Measurements from ENCODE around the gene WSCD1.

Gene WSCD1

GRCh38 chr17:6088141-6088540 lies 18.0 kb downstream of the WSCD1 start:
- Histone ChIP-seq H2BK15ac (ENCODE audit: low read length) (no peak overlapping the region), H3K18ac (ENCODE audit: low read length) (no peak overlapping the region), H3K36me3 (replicated peaks in 1 of 2; ENCODE audit: control insufficient read depth in 2 of 2, insufficient read depth in 2 of 2, low read length in 2 of 2) (peaks cover 15 to 68% of the 10 kb centered on the region in 2 donors), H3K14ac (ENCODE audit: low read length) (no peak overlapping the region), H3K23ac (ENCODE audit: low read depth, low read length, poor library complexity) (no peak overlapping the region), H3K27me3 (ENCODE audit: control insufficient read depth in 3 of 3, insufficient read depth in 3 of 3, low read depth in 1 of 3, low read length in 3 of 3) (no peaks in the 10 kb centered on the region), H2AFZ (ENCODE audit: low read length) (no peak overlapping the region), H3K9me3 (replicated peaks in 1 of 2; ENCODE audit: control insufficient read depth in 2 of 2, insufficient read depth in 1 of 2, low read depth in 1 of 2, low read length in 2 of 2) (no peaks in the 10 kb centered on the region), H2AK5ac (ENCODE audit: low read depth, low read length) (no peak overlapping the region), H3K27ac (replicated peaks; ENCODE audit: low read length) (no peak overlapping the region), H4K91ac (ENCODE audit: low read depth, low read length, poor library complexity) (no peak overlapping the region), H3K79me1 (ENCODE audit: low read depth, low read length) (no peaks in the 10 kb centered on the region), H3K4me2 (ENCODE audit: insufficient read depth, low read length, poor library complexity, severe bottlenecking) (no peak overlapping the region), H2BK120ac (ENCODE audit: low read depth, low read length) (no peak overlapping the region), H3K4me1 (ENCODE audit: control insufficient read depth in 2 of 2, insufficient read depth in 1 of 2, low read depth in 1 of 2, low read length in 2 of 2) (peaks cover 10 to 16% of the 10 kb centered on the region in 2 donors), H3K4me3 (ENCODE audit: low read length in 2 of 2) (no peak overlapping the region), H2BK12ac (ENCODE audit: low read length) (no peak overlapping the region), H3K4ac (ENCODE audit: low read length) (no peak overlapping the region), H2BK5ac (ENCODE audit: low read length) (no peak overlapping the region), H3K9ac (ENCODE audit: low read depth, low read length, poor library complexity) (no peak overlapping the region), H4K8ac (ENCODE audit: low read depth, low read length) (no peak overlapping the region)
- no peak for DNase-seq (ENCODE audit: low spot score)
- WGBS, 2 donors (ENCODE audit: extremely low coverage in 2 of 2, insufficient read length in 2 of 2, insufficient replicate concordance in 1 of 2), result no CpG with 5 or more reads among the region's 4 CpGs

- DNase-seq (ENCODE audit: low spot score), result no peak
- no peak overlapping the region for H3K4me3 ChIP-seq (ENCODE audit: low read length in 2 of 2)
- WGBS, 2 donors (ENCODE audit: extremely low coverage in 2 of 2, insufficient read length in 2 of 2, insufficient replicate concordance in 1 of 2), result no CpG with 5 or more reads among the region's 20 CpGs
Measured at GRCh38 chr17:6090253-6090652, 20.1 kb downstream of the WSCD1 start.

GRCh38 chr17:6092182-6092902 lies 22.2 kb downstream of the WSCD1 start:
- Histone ChIP-seq H3K27ac (replicated peaks; ENCODE audit: low read length) (no peak overlapping the region), H3K9ac (ENCODE audit: low read depth, low read length, poor library complexity) (no peak overlapping the region), H4K8ac (ENCODE audit: low read depth, low read length) (no peak overlapping the region), H3K23ac (ENCODE audit: low read depth, low read length, poor library complexity) (no peak overlapping the region), H3K4ac (ENCODE audit: low read length) (no peak overlapping the region), H3K9me3 (replicated peaks in 1 of 2; ENCODE audit: control insufficient read depth in 2 of 2, insufficient read depth in 1 of 2, low read depth in 1 of 2, low read length in 2 of 2) (no peaks in the 10 kb centered on the region), H2BK5ac (ENCODE audit: low read length) (no peak overlapping the region), H2AK5ac (ENCODE audit: low read depth, low read length) (no peak overlapping the region), H3K4me1 (ENCODE audit: control insufficient read depth in 2 of 2, insufficient read depth in 1 of 2, low read depth in 1 of 2, low read length in 2 of 2) (peaks cover 0 to 2% of the 10 kb centered on the region in 2 donors), H2BK120ac (ENCODE audit: low read depth, low read length) (no peak overlapping the region), H4K91ac (ENCODE audit: low read depth, low read length, poor library complexity) (no peak overlapping the region), H3K18ac (ENCODE audit: low read length) (peak overlapping the region; percentile 42), H3K4me3 (ENCODE audit: low read length in 2 of 2) (no peak overlapping the region), H2BK15ac (ENCODE audit: low read length) (no peak overlapping the region), H3K27me3 (ENCODE audit: control insufficient read depth in 3 of 3, insufficient read depth in 3 of 3, low read depth in 1 of 3, low read length in 3 of 3) (no peaks in the 10 kb centered on the region), H3K4me2 (ENCODE audit: insufficient read depth, low read length, poor library complexity, severe bottlenecking) (no peak overlapping the region), H2AFZ (ENCODE audit: low read length) (no peak overlapping the region), H3K14ac (ENCODE audit: low read length) (no peak overlapping the region), H3K36me3 (replicated peaks in 1 of 2; ENCODE audit: control insufficient read depth in 2 of 2, insufficient read depth in 2 of 2, low read length in 2 of 2) (peaks cover 23 to 91% of the 10 kb centered on the region in 2 donors), H3K79me1 (ENCODE audit: low read depth, low read length) (no peaks in the 10 kb centered on the region), H2BK12ac (ENCODE audit: low read length) (no peak overlapping the region)
- DNase-seq (ENCODE audit: low spot score), result no peak
- WGBS, 2 donors (ENCODE audit: extremely low coverage in 2 of 2, insufficient read length in 2 of 2, insufficient replicate concordance in 1 of 2), result no CpG with 5 or more reads among the region's 14 CpGs

More at GRCh38 chr17:6090253-6090652, 20.1 kb downstream of the WSCD1 start:
- Histone ChIP-seq H3K27ac (replicated peaks; ENCODE audit: low read length) (no peak overlapping the region), H3K4ac (ENCODE audit: low read length) (no peak overlapping the region), H3K14ac (ENCODE audit: low read length) (no peak overlapping the region), H3K18ac (ENCODE audit: low read length) (peak overlapping the region; percentile 40), H2BK120ac (ENCODE audit: low read depth, low read length) (no peak overlapping the region), H2AFZ (ENCODE audit: low read length) (no peak overlapping the region), H4K8ac (ENCODE audit: low read depth, low read length) (no peak overlapping the region), H3K36me3 (replicated peaks in 1 of 2; ENCODE audit: control insufficient read depth in 2 of 2, insufficient read depth in 2 of 2, low read length in 2 of 2) (peaks cover 18 to 84% of the 10 kb centered on the region in 2 donors), H2BK15ac (ENCODE audit: low read length) (peak overlapping the region; percentile 13), H3K9ac (ENCODE audit: low read depth, low read length, poor library complexity) (no peak overlapping the region), H4K91ac (ENCODE audit: low read depth, low read length, poor library complexity) (no peak overlapping the region), H3K79me1 (ENCODE audit: low read depth, low read length) (no peaks in the 10 kb centered on the region), H2BK5ac (ENCODE audit: low read length) (no peak overlapping the region), H3K9me3 (replicated peaks in 1 of 2; ENCODE audit: control insufficient read depth in 2 of 2, insufficient read depth in 1 of 2, low read depth in 1 of 2, low read length in 2 of 2) (no peaks in the 10 kb centered on the region), H2AK5ac (ENCODE audit: low read depth, low read length) (peak overlapping the region; percentile 90), H3K4me2 (ENCODE audit: insufficient read depth, low read length, poor library complexity, severe bottlenecking) (no peak overlapping the region), H2BK12ac (ENCODE audit: low read length) (no peak overlapping the region), H3K4me1 (ENCODE audit: control insufficient read depth in 2 of 2, insufficient read depth in 1 of 2, low read depth in 1 of 2, low read length in 2 of 2) (peaks cover 0 to 10% of the 10 kb centered on the region in 2 donors), H3K23ac (ENCODE audit: low read depth, low read length, poor library complexity) (peak overlapping the region; percentile 83), H3K27me3 (ENCODE audit: control insufficient read depth in 3 of 3, insufficient read depth in 3 of 3, low read depth in 1 of 3, low read length in 3 of 3) (no peaks in the 10 kb centered on the region)

- WGBS, 2 donors (ENCODE audit: extremely low coverage in 2 of 2, insufficient read length in 2 of 2, insufficient replicate concordance in 1 of 2), result no CpG with 5 or more reads among the region's 11 CpGs
Measured at GRCh38 chr17:6092903-6093468, 22.8 kb downstream of the WSCD1 start.

More at GRCh38 chr17:6092903-6093468, 22.8 kb downstream of the WSCD1 start:
- no peak overlapping the region for H2BK120ac ChIP-seq (ENCODE audit: low read depth, low read length)
- H3K4me2 ChIP-seq (ENCODE audit: insufficient read depth, low read length, poor library complexity, severe bottlenecking), result no peak overlapping the region
- DNase-seq (ENCODE audit: low spot score), result no peak
- H3K4ac ChIP-seq (ENCODE audit: low read length), result no peak overlapping the region
- H2BK15ac ChIP-seq (ENCODE audit: low read length), result no peak overlapping the region
- H3K9me3 ChIP-seq (replicated peaks in 1 of 2; ENCODE audit: control insufficient read depth in 2 of 2, insufficient read depth in 1 of 2, low read depth in 1 of 2, low read length in 2 of 2), result no peaks in the 10 kb centered on the region
- no peaks in the 10 kb centered on the region for H3K79me1 ChIP-seq (ENCODE audit: low read depth, low read length)
- H2BK5ac ChIP-seq (ENCODE audit: low read length), result no peak overlapping the region
- peaks cover 0 to 2% of the 10 kb centered on the region in 2 donors for H3K4me1 ChIP-seq (ENCODE audit: control insufficient read depth in 2 of 2, insufficient read depth in 1 of 2, low read depth in 1 of 2, low read length in 2 of 2)
- H3K27me3 ChIP-seq (ENCODE audit: control insufficient read depth in 3 of 3, insufficient read depth in 3 of 3, low read depth in 1 of 3, low read length in 3 of 3), result no peaks in the 10 kb centered on the region
- no peak overlapping the region for H4K8ac ChIP-seq (ENCODE audit: low read depth, low read length)
- H3K36me3 ChIP-seq (replicated peaks in 1 of 2; ENCODE audit: control insufficient read depth in 2 of 2, insufficient read depth in 2 of 2, low read length in 2 of 2), result peaks cover 24 to 90% of the 10 kb centered on the region in 2 donors
- no peak overlapping the region for H4K91ac ChIP-seq (ENCODE audit: low read depth, low read length, poor library complexity)
- no peak overlapping the region for H3K4me3 ChIP-seq (ENCODE audit: low read length in 2 of 2)
- H3K23ac ChIP-seq (ENCODE audit: low read depth, low read length, poor library complexity), result no peak overlapping the region
- no peak overlapping the region for H3K9ac ChIP-seq (ENCODE audit: low read depth, low read length, poor library complexity)
- H2AFZ ChIP-seq (ENCODE audit: low read length), result no peak overlapping the region
- H2BK12ac ChIP-seq (ENCODE audit: low read length), result no peak overlapping the region
- no peak overlapping the region for H3K14ac ChIP-seq (ENCODE audit: low read length)
- H3K27ac ChIP-seq (replicated peaks; ENCODE audit: low read length), result no peak overlapping the region
- H3K18ac ChIP-seq (ENCODE audit: low read length), result peak overlapping the region; percentile 15
- no peak overlapping the region for H2AK5ac ChIP-seq (ENCODE audit: low read depth, low read length)

Measured in neuronal stem cell (in vitro differentiated cells).